ENCODE measurements around the gene SECISBP2.

The SECISBP2 gene

DNA sequence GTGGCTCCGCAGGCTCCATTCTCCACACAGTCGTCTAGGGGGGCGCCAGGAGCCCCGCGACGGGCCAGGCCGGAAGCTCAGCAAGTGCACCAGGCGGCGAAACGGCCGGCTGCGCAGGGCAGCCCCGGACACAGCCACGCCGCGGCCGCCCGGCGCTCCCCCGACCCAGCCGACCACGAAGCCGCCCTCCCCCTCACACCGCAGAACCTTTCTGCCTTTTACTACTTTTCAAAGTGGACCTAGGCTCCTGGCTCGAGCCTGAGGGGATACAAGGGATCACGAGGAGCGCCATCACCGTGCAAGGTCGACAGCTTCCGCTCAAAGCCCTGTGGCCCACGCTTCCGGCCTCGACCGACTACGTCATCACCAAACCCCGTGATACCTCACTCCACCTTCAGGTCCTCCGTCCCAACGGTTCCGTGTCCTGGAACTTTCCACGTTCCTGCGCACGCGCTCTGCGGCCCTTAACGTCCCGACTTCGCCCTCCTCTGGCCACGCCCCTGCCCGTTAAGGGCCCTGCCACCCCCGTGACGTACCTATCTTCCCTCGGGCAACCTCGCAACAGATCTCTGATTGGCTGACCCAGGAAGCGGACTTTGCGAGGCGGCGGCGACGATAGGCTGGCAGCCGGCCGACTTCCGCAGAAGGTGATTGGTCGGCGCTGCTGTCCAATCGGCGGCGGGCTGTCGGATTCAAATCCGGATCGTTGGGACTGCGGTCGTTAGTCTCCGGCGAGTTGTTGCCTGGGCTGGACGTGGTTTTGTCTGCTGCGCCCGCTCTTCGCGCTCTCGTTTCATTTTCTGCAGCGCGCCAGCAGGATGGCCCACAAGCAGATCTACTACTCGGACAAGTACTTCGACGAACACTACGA lies 7.6 kb upstream of the SECISBP2 start, which contains the start of gene CKS2:
Gene CKS2, plus strand, starts transcription at position 721 of the 871 bp plus-strand sequence. Its CDS starts 98 bp downstream, at position 819.
- peak; percentile 100 for DNase-seq

DNA sequence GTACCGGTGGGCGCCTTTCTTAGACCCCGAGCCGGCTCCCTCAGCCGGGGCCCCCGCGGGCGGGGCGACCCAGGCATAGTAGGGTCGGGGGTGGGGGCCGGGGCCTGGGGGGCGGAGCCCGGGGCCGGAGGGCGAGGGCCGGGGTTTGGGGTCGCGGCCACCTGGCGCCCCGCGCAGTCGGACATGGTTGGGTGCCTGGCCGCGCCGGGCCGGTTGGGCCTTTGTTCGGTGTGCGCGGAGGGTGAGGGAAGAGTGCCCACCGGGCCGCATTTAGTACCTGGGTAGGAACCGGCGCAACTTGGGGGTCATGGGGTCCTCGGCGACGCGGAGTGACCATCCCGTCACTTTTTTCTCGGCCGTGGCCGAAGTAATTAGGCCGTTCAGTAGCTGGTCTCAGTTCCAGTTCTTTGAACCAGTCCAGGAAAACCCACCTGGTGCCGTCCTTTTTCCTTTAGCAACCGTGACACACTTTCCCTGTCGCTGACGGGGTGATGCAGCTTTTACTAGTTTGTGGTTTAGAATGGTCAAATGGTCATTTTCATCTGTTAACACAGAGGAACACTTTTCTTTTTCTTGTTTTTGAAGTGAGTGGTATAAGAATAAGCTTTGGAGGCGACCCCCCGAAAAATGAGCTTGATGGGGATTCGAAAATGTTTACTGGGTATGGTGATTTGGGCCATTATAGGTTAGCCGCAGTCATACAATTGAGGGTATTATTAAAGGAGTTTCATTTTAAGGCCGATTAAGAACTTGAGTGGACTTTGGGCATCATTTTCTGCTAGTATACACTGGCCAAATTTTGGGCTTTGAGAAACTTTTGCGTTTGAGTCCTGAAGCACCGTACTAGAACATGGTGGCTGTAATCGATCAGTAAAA lies 6.7 kb upstream of the SECISBP2 start:
- no peak for DNase-seq

DNA sequence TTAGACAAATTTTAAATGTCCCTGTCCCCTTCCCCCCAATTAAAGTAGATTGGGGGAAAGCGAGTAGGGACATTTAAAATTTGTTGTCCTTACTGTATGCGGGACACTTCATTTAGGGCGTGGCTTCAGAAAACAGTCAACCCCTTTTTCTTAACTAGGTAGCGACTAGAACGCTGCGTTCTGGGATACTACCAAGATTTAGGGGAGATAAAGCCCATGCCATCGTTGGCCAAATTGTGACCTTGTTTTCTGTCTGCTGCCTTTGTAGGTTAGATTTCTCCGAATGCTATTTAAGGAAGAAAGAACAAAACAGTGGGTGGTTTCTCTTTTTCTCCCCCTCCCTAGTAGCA lies 6.1 kb upstream of the SECISBP2 start:
- no peak for DNase-seq

DNA sequence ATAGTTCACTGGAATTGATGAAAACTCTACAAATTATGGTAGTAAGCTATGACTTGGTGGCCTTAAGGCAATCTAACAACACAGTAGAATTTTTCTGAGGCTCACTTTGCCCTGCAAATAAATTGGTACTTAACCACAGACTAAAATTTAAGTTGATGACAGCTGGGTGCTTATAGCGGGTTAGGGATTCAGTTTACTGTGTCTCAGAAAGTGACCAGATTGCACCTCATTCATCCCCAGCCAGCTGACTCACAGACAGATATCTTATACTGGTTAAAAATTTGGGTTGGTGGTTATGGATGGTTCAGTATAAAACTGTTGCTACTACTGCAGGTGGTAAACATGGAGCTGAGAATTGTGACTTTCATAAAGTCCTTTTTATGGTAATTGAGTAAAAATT lies 4.5 kb upstream of the SECISBP2 start:
- DNase-seq: no peak

DNA sequence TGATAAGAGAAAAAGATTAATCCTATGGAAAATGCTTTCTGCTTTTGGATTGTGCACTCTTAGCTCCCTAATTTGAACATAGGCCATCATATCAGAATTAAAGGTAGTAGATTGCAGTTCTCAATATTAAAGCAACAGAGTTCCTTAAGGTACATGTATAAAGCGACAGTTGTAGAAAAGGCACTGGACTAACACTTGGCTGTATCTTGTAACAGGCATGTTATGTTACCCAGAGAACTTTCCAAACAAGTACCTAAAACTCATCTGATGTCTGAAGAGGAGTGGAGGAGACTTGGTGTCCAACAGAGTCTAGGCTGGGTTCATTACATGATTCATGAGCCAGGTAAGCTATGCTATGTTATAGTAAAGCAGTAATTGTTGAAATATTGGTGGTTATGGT lies 3.3 kb upstream of the SECISBP2 start:
- no peak for DNase-seq

DNA sequence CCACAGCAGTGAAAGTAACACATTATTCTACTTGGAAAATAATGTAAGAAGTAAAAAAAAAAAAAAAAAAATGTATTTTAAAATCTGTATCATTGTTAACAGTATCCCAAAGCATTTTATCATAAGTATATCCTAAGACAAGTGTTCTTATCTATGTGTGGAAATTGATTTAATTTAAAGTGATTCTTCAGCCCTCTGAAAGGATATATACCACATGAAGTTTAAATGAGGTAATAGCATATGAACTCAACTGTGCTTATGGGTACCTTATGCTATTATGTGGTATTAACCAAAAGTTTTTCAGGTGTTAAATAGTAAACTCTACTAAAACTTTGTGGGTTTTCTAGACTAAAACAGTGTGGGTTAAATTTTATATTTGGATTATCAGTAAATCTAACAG lies 2.8 kb upstream of the SECISBP2 start:
- no peak for DNase-seq

DNA sequence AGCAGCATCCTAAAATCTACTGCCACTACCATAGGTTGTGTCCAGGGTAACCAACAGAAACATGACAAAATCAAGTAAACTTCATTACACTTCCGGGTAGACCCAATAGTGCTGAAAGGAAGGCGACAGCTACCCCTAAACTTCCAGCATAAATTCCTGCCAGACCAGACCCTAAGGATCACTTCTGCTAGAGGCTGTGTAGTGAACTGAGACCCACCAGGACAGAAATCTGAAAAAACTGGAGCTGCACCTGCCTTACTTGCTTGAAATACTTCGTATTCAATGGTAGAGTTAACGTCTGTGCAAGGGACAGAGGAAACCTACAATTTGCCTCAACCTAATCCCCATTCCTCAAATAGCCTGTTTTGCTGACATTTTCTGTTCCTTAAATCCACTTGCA lies 1.0 kb upstream of the SECISBP2 start:
- DNase-seq: no peak

DNA sequence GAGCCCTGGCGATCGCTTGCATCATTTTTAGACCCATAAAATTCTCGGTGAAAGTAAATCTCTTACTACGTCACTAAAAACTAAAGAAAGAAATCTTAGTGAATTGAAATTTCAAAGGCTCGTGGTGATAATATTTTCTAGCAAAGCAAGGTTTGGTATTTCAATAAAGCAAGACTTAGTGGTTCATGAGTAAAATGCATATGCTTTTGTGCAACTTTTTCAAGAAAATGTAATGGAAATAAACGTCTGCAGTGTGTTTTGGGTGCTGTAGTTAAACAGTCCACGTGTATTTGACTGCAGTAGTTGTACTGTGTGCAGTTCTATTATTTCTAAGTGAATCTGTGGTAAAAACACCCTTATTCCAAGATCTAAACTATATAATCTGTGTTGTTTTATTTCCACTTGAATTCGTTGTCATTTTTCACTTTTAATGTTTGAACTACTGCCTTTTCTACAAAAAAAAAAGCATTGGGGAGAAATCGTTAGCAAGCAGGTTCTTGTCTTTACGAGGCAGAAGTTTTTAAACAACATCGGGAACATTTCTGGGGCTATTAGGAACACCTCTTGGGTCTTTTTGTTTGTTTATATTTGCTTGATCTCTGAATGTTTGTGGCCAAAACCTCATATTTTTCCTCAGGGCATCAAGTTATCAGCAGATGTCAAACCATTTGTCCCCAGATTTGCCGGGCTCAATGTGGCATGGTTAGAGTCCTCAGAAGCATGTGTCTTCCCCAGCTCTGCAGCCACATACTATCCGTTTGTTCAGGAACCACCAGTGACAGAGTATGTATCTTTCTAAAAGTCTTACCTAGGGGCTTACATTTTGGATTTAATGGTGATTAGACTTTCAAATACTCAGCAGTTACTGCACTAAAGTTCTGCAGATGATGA lies 960 bp downstream of the SECISBP2 start:
- no peak for DNase-seq

DNA sequence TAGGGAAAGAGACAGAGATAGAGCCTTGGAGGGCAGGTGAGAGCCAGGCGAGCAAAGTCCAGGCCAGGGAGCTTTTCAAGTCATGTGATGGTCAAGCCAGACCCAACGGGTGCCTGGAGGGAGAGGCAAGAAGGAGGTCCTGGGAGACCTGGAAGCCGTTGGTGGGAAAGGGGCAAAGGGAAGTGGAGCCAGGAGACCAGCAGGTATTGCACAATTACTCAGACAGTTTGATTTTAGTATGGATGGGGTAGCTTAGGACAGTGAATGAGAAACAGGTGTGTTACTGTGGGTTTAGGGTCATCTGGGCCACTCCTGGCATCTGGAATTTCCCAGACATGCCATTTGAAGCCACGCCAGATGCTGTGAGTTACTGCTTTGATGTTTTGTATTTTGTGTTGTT lies 5.1 kb downstream of the SECISBP2 start:
- no peak for DNase-seq

DNA sequence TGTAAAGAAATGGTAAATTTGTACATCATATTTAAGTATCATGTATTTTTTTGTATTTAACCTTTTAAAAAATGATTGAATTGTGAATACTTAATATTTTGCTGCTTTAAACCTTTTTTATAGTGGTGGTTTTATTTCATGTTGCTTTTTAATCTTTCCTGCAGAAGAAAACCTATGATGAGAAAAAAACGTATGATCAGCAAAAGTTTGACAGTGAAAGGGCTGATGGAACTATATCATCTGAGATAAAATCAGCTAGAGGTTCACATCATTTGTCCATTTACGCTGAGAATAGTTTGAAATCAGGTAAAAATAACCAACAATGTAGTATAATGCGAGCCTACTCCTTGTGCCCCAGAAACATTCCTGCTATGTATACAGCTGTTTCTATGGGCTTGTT lies 7.4 kb downstream of the SECISBP2 start:
- no peak for DNase-seq

DNA sequence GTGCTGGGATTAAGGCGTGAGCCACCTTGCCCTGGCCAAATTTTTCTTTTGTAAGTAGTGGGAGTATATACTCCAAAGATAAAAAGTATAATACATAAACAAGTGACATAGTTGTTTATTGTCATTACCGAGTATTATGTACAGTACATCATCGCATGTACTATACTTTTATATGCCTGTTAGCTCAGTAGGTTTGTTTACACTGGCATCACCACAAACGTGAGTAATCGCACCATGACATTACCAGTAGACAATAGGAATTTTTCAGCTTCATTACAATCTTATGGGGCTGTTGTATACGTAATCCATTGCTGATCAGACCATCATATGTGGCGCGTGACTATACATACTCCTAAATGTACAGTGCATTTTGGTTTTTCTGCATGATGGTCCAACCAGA lies 9.8 kb downstream of the SECISBP2 start:
- DNase-seq: no peak

DNA sequence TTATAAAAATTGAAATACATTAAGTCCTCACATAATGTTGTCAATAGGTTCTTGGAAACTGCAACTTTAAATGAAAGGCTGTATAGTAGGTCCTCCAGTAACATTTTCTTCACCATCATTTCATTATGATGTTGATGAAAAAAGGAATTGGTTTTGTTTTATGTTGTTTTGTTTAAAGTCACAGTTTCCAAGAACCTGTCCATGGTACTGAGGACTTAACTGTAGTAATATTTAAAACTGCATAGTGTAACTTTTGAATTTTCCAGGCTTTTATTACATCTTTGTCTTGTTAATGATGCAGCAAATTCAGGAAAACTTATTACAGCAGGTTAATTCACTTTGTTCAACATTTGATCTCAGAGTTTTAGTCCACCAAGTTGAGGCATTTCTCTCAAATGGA lies 11.6 kb downstream of the SECISBP2 start:
- no peak for DNase-seq

DNA sequence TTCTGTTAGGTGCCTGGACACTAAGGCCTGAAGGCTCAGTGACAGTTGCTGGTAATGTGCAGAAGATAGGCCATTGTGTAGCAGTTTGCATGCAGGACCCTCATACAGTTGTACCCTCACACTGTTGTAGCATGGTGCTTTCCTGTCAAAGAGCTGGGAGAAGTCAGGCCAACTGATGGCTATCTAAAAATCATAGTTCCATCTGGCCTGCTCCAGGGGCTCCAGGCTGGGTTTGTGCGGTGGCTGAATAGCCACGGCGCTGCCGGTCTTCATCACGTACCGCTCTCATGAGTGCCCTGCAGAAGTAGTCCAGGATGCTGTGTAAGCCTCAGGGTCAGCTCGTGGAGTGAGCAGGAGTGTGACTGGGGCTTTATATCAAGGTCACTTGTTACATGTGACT lies 12.2 kb downstream of the SECISBP2 start:
- DNase-seq: no peak

DNA sequence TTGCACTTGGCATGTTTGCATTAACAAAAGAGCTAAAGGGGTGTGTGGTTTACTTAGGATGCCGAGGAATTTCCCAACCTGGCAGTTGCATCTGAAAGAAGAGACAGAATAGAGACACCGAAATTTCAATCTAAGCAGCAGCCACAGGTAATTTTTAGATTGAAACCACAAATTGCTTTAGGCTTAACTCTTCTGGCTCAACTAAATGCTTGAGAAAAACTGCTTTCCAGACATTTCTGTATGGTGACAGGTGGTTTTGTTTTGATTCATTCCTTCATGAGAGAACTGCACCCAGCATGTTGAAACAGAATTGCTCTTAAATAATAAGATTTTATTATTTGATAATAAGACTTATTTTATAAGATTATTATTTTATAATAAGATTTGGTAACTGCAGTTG lies 21.5 kb downstream of the SECISBP2 start:
- no peak for DNase-seq

DNA sequence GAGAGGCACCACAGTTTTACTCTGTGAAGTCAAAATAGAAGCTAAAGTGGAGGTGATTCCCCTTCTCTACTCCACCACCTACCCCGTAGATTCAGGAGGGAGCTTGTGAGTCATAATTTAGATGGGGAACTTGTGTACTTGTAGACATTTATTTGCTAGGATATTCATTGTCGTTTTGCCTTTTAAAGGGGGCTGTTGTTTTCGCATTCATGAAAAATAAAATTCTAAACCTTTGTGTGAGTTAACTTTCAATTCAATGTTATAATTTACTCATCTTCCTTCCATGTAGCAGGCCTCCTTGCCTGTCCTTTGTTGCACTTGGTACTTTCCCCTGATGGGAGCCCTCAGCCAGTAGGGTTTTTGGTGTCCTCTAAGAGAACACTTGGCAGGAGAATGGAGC lies 22.0 kb downstream of the SECISBP2 start:
- no peak for DNase-seq

DNA sequence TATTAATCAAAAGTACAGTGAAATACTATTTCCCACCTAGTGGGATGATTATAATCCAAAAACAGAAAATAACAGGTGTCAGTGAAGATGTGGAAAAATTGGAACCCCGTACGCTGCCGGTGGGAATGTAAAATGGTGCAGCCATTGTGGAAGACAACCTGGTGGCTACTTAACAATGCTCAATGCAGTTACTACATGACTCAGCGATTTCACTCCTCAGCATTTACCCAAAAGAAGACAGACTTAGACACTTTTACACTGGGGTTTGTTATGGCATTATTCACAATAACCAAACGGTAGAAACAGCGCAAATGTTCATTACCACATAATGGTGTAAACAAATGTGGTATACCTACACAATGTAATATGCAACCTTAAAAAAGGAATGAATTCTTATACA lies 23.9 kb downstream of the SECISBP2 start:
- DNase-seq: no peak

DNA sequence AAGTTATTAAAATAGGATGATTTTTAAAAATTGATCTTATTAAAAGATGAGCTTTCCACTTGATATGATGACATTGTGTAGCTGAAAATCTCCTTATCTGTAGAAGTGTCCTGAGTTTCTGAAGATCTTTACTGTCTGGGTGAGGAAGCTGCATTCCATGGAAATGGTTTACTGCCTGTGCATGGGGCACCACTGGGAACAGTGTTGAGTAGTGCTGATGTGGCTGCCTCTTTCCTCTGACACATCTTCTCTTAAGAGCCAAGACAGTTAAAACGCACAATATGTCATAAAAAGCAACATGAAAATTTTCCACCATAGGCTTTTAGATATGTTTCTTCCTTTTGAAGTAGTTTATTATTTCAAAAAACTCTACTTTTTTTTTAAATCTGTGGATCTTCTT lies 24.6 kb downstream of the SECISBP2 start:
- no peak for DNase-seq

DNA sequence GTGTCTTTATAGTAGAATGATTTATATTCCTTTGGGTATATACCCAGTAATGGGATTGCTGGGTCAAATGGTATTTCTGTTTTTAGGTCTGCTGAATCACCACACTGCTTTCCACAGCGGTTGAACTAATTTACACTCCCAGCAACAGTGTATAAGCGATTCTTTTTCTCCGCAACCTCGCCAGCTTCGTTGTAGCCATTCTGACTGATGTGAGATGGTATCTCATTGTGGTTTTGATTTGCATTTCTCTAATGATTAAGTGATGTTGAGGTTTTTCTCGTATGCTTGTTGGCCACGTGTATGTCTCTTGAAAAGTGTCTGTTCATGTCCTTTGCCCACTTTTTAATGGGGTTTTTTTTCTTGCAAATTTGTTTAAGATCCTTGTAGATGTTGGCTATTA lies 25.5 kb downstream of the SECISBP2 start:
- peak; percentile 38 for DNase-seq

DNA sequence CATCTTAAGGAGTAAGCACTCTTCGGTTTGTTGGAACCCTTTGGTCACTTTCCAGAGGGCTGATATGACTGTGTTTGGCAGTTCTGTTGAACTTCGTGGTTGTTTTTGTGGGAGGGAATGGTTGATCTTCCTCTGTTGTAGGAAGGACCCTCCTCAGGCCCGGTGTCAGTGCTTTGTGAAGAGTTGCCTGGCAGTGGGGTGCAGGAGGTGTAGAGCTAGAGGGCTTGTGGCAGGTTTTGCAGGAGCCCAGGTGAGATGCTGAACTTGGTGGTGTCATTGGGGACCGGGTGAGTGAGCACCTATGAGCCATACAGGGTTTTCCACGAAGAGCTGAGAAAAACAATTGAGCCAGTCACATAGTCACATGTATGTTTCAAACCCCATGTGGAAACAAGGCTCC lies 27.2 kb downstream of the SECISBP2 start:
- no peak for DNase-seq

DNA sequence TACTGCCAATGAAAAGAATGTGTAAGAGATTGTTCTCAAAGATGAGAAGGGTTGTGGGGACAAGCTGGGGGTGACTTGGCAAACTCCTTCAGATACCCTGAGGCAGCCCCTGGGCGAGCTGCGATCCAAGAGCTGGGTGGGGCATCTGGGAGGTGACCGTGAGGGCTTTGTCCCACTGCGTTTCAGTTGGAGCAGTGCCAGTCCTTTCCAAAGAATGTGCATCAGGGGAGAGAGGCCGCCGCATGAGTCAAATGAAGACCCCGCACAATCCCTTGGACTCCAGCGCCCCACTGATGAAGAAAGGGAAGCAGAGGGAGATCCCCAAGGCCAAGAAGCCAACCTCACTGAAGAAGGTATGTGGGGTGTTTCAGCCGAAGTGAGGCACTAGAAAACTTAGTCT lies 28.4 kb downstream of the SECISBP2 start:
- no peak for DNase-seq

DNA sequence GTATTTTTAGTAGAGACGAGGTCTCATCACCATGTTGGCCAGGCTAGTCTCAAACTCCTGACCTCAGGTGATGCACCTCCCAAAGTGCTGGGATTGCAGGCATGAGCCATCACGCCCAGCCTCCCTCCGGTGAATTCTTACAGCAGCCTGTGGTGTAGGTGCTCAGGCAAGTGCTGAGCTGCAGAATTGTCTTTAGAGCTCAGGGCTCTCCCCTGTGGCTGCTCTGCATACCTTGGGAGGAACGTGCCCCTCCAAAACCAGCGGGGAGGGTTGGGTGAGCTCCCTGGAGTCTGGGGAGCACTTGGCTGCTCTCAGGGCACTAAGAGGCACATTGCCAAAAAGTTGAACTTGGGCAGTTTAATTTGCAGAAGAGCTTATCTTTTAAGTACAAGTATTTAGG lies 29.4 kb downstream of the SECISBP2 start:
- no peak for DNase-seq

DNA sequence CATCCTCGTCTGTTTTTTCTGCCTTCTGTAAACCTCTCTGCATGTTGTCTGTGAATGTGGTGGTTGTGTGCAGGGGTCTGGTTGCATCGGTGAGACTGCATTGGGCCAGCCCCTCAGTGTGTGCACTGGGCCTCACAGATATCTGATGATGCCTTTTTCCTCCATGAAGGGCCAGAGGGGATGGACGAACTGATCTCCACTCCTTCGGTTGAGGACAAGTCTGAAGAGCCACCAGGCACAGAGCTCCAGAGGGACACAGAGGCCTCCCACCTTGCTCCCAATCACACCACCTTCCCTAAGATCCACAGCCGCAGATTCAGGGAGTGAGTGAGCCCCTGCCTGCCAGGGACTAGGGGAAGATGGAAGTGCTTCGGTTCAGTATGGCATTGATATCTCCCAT lies 31.3 kb downstream of the SECISBP2 start:
- DNase-seq: no peak

DNA sequence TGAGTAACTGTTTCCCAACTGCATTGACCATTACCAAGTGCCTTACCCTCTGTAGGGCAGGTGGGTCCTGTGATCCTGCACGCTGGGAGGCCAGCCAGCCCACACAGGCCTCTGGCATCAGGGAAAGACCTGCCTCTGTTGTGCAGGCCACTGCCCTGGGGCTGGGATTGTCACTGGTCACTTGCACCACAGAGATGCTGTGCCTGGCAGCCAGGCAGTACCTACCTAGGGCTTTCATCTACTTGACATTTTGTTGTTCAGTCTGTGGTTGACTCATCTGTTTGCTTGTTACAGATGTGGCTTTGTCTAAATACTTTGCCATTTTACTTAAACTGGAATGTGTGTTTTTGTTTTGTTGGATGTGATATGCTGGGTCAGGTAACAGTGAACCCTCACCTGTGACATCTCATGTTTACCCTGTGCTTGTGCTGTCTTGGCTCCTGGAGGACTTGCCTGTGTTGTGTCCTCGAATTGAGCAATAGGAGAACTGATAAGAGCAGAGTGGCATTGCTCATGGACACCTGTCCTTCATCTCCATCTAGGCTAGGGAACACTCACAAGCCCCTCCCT lies 32.8 kb downstream of the SECISBP2 start:
- DNase-seq: no peak

All from stimulated activated CD4-positive, alpha-beta T cell treated with anti-CD3 and anti-CD28 coated beads, Interleukin-4, amount 100 ng/mL, for 24 hours (primary cell).